ENCODE measurements around the gene GAB1. TPM values are rescaled to one million over a fixed set of nuclear protein-coding genes. Genes with fewer than 3 reads are reported as not detected.

Gene GAB1
- total and polyA plus RNA-seq, 2 of the 8 experiments (the other 6 are each of a cell fraction or from before 2014, with no cell fraction given), result 6.8 to 21.3 TPM

DNA sequence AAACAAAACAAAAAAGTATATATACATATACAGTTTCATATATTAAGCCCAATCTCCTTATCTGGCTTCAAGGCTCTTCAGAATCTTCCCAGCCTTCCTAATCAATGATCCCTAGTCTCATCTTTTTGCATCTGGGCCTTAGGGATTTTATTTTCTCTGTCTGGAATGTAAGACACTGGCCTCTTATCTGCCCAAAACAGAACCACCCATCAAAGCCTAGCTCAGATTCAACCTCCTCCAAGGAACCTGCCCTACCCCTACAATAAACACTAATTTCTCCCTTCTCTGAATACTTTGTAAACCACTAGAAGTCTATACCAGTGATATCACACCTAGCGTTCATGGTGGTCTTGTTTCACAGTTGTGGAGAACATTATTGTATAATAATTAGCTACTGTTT is 23.2 kb upstream of the GAB1 start (continued):
- TF ChIP-seq JUND (IDR thresholded peaks at IDR 0.05; ENCODE audit: low read length) (no peak), ZNF274 (IDR thresholded peaks at IDR 0.05; ENCODE audit: borderline replicate concordance, extremely low read depth, low read length) (no peak), CBX8 (IDR thresholded peaks at IDR 0.05; ENCODE audit: borderline replicate concordance, low read depth, low read length) (no peak), RBBP5 (IDR thresholded peaks at IDR 0.05; ENCODE audit: borderline replicate concordance, low read depth, low read length) (no peak)
